Measurements from ENCODE around the gene MB21D2.

MB21D2 gene

DNA sequence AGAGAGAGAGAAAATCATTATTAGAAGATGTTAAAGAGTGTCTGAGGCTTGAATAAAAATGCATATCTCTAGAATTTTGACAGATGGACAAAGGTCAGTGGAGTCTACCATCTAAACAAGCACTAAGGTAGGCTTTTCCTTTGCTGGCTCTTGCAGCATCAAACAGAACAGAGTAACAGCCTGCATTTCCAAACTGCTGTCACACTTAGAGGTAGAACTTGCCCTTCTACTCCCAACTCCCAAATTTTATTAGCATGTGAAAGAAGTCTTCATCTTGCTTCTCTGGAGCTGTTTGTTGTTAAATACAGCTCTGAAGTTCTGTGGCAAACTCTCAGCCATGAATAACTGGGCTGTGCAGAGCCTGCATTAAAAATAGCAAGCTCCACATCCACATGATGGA is 4.1 kb upstream of the MB21D2 start:
- no peak for DNase-seq

DNA sequence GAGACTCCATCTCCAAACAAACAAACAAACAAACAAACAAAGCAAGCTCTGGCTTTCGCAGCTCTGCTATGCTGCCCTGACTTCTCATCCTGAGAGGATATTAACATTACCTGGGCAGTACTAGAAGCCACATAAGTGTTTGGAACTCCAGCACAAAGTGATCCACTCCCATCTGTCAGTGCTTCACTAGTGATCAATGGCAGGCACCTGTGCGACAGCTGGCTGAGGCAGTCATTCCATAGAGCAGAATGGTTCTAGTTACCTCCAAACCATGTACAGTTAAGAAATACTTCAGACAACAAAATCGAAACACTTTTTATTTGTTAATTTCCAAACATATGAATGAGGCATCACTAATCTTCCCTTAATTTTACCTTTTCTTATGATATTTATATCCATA is 2.8 kb upstream of the MB21D2 start:
- DNase-seq: no peak

DNA sequence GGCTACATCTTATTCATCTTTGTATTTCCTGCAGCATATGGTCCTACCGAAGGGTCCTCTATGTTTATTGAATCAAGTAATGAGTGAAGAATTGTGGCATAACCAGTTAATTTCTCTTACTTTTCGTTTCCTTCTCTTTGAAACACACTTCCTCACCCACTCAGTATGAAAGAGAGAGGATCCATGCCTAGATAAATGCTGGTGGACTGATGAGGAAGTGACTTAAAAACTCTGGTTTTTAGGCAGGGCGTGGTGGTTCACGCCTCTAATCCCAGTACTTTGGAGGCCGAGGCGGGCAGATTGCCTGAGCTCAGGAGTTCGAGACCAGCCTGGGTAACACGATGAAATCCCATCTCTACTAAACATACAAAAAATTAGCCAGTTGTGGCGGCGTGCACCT is 2.2 kb upstream of the MB21D2 start:
- no peak for DNase-seq

DNA sequence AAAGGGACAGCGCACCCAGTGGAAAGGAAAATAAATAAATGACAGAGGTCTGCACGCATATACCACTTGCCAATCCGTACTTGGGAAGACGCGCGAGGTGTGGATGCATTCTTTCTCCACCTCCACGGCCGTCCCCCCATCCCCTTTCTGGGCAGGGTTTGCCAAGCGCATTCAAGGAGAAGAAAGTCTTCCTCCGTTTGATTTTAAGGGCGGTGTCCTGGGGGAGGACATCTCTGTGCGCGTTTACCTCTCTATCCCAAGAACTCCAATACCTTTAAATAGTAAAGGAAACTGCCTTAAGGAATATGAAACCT is 576 bp upstream of the MB21D2 start:
- DNase-seq: no peak

DNA sequence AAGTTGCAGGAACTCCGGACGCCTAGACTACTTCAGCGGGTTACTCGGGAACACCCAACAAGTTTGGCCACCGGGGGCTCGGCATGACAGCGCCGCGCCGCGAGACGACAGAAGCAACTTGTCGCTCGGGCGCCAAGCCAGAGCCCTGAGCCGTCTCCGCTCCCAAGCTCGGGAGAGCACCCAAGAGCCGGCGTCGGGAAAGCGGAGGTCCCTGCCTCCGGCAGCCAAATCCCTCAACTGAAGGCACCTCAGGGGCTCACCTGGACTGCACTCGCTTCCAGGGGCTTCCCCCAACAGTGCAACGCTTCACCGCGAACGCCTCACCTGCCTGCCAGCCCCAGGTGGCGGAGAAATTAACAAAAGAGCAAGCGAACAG is 640 bp downstream of the MB21D2 start:
- DNase-seq: peak; percentile 56

DNA sequence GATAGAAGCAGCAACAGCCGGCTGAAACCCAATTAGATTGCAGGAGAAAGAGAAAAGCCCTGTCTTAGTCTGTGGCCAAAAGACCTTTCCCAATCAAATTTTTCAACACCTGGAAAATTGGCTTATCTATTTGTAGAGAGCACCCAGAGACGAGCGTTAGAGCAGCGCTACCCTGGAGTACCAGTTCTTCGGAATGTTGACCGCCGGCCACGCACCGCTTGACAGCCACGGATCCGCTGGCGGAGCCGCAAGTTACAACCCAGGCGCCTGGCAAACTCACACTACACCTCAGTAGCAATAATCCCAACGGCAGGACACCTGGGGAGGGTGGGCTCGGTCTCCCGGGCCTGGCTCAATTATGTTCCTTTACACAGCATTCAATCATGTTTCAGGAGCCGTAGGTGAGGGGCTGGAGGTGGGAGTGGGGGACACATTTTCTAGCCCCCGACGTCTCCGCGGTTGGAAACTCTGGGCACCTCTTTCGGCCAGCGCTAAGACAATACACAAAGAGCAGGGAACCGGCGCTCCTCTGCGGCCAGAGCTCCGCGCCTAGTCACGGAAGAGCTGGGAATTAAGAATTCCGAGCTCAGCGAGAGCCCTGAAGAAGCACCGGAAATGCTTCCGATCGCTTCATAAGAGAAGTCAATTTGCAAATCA is 1.2 kb downstream of the MB21D2 start:
- DNase-seq: no peak

DNA sequence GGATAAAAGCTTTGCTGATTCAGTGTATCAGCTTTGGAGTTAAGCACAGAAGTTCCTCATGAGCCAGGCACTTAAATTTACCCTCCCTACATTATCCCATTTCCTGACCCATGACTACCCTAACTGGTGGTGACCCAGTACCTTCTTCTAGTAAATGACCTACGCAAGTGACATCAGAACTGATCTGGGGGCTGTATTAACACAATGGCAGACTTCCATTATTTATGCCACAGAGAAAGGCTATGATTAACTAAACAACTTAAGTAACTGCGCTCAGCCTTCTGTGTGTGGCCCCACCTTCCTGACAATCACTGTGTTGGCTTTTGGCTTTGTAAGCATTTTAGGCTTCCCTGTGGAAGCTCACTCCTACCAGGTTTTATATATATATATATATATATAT is 1.9 kb downstream of the MB21D2 start:
- no peak for DNase-seq

DNA sequence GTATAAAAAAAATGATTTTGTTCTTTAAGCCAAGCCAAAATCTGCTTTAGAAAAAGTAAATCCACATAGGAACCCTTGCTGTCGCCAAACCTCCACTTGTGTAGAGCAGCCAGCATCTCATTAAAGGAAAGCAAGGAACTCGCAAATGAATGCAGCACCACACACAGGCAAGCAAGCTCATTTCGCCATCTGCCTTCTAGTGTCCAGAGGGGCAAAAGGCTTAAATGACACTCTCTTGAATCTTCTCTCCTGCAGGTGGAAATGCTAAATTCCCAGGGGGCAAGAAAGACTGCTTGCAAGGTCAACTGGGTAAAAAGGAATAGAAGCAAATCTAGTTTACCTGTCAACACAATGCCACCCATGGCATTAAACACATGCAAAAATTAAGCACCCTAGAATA is 2.4 kb downstream of the MB21D2 start:
- DNase-seq: peak; percentile 76

DNA sequence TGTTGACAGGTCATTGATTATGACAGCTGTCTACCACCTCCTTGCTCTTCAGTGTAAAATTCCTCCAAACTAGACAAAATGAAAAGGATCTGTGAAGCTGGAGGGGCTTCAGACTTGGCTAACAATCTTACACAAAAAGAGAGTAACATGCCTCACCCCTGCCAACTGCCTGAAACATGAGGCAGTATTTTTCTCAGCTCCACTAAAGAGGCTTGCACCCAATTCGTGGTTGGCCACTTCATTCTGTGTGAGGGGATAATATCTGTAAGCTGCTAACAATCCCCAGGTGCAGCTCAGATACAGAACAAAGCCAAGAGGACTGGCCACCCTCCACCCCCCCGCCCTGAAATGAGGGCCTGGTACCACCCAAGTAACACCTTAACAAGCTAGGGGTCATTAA is 2.8 kb downstream of the MB21D2 start:
- peak; percentile 64 for DNase-seq

DNA sequence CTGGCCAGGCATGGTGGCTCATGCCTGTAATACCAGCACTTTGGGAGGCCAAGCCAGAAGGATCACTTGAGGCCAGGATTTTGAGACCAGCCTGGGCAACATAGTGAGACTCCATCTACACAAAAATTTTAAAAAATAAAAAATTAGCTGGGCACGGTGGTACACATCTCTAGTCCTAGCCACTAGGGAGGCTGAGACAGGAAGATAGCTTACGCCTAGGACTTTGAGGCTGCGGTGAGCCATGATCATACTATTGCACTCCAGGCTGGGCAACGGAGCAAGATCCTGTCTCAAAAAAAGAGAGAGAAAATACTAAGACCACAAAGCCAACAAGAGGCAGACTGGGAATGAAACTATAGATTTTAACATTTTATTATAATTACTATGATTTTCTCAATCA is 4.1 kb downstream of the MB21D2 start:
- no peak for DNase-seq

DNA sequence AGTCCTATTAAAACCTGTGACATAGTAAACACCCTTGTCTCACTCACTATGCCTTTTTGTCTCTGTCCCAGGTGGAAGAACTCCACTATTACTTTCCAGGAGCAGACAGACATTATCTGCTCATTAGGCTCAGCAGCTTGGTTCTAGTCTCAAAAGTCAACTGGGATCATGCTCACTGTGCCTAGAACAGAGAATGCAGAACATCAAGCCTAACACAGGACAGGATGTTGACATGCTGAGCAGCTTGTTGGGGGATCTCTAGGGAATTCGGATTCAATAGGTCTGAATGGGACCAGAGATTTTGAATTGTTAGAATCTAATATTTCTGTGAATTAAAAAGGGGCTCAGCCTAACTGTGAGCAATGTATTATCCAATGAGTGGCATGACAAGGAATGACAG is 6.4 kb downstream of the MB21D2 start:
- no peak for DNase-seq

DNA sequence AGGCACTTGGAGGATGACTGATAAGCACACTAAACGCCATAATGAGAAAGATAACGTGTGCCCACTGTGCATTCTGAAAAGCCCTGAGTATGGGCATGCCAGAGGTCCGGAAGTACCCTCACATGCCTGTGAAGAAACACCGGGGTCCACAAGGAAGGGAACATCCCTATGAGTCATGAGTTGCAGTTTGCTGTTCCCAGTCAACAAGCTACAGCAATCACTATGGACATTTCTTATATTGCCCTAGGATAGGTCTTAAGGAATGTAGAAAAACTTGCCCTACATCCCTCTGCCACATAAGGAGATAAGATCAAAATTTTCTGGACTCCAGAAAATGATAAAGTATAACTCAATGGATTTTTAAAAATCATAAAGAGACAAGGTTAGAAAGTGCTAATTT is 9.9 kb downstream of the MB21D2 start:
- DNase-seq: no peak

DNA sequence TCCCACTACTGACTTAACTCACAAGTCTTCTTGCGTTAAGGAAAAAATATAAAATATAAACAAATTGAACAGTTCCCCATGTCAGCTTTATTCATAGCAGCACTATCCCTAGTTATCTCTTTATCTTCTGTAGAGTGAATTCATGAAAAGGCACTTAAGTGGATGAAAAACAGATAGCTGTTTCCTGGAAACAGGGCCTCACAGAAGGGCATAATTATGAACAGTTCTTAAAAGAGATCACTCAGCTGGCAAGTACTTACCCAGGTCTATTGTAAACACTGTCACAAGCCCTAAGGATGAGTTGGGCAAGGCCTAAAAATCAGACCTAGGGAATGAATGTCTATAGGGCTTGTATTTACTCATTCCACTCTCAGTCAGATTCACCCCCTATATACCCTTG is 10.7 kb downstream of the MB21D2 start:
- DNase-seq: peak; percentile 49

DNA sequence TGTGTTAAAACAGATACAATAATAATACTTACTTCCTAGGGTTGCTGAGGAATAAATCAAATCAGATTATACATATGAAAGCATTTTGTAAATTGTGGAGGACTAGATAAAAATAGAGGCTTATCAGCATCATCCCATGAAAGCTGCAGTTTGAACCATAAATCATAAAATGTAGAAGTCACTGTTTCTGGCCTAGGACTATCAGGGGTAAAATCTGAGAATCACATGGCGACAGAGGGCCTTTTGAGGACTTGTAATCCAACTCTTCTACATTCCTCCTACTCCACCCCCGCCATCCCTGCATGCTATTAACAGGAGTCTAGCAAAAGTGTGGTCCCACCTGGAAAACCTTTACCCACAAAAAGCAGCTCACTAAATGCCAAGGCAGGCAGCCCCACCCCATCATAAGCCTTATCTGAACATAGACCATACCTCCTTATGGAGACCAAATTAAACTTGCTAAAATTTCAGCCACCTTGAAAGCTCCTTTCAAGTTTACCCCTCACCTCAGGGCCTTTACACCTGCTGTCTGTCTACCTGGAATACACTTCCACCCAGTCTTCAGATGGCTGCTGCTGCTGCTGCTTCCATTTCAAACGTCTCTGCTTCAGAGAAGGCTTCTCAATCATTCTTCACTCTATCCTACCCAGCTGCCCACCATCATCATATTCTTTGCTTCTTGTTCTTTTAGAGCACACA is 11.5 kb downstream of the MB21D2 start:
- DNase-seq: no peak

DNA sequence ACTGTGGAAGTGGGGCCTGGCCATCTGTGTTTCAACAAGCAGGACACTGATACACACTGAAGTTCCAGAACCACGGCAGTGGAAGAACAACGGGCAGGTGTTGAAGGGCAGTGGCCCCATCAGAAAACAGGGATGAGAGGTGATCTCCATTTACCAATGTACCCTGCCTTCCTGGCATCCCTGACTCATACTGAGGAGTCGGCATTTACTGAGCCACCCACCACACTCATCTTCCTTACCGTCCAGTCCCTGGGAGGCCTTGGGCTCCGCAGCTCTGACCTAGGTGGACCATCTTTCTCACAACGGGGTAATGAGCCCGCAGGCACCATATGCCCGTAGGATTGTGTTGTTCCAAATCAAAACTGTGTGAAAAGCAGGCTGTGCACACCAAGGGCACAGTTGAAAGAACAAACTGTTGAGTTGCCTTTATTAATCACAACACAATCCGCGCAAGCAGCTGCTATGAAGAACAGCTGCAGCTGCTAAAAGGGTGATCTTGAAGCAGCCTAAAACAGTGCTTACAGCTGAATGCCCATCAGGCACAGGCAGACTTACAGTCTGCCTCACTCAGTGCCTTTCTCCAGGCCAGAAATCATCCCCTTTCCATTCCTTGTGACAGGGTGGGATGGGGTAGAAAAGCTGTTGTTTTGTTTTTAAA is 12.9 kb downstream of the MB21D2 start:
- DNase-seq: no peak

DNA sequence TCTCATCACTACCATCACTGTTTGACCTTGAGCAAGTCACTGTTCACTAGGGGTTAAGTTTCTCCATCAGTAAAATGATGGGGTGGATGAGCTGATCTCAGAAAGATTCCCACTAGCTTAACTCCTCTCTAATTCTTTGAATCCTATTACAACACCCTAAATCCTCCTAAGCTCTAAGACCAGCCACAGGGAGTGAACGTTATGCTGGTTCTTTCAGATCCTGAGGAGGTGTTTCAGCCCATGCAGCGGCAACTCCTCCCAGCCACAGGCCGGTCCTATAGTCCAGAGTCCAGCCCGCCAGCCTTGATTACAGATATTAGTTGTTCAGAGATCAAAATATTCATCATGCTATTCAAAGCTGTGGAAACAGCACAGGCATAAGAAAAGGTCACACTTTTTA is 15.1 kb downstream of the MB21D2 start:
- no peak for DNase-seq

DNA sequence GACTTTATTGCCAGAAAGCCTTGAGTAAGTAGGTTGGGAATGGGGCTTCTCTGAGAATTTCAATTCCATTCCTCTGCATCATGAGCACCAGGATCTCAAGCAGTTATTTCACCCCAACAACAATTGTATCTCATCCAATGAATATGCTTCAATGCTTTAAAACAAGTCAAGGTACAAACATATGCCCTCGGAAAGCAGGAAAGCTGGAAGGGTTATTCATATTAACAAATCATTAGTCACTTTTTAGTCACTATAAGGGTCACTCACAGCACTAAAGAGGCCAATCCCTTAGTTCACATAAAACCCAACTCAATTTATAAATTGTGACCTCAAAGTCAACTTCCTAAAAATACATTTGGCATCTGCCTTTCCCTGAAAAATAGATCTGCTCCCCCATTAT is 16.2 kb downstream of the MB21D2 start:
- DNase-seq: no peak

DNA sequence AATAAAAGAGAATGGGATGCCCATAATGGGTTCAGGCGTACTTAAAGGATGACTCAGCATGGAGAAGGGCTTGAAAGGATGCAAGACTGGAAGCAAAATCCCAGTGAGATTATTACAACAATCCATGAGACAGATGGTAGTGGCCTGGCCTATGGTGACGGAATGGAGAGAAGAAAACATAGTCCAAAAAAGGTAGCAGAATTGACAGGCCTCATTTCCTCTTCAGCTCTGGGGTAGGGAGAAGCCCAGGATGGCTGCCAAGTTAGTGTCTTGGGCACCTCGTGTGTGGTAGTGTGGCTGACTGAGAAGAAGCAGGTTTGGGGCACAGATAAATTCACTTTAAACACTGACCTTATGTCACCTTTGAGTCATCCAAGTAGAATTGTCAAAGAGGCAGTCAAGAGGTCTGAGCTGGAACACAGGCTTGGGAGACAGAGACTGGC is 18.1 kb downstream of the MB21D2 start:
- no peak for DNase-seq

DNA sequence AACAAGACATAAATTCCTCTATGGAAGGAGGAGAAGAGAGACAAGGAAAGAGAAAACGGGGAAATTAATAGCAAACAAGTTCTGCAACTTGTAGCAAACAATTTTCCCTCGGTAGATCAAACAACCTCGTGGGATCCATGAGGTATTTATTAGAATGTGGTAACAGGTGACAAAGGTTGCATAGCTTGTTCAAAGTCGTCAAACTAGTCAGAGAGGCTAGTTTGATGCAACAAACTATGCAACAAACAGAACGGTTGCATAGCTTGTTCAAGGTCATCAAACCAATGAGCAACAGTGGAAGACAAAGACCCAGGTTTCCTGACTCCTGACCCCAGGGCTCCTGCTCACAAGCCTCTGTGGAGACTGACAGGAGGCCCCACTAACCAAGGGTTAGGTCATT is 20.7 kb downstream of the MB21D2 start:
- DNase-seq: no peak

DNA sequence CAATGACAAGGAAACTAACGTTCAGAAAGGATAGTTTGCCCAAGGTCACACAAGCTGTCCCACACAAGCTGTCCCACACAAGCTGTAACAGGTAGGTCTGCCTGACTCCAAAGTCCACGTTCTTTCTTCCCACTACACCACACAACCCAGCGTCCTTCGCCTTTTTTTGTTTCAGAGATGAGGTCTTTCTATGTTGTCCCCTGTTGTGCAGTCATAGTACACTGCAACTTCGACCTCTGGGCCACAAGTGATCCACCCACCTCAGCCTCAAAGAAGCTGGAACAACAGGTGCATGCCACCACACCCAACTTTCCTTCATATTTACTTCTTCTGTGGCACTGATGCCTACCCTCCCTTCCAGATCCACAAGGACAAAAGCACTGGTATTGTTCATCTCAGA is 21.4 kb downstream of the MB21D2 start:
- no peak for DNase-seq

DNA sequence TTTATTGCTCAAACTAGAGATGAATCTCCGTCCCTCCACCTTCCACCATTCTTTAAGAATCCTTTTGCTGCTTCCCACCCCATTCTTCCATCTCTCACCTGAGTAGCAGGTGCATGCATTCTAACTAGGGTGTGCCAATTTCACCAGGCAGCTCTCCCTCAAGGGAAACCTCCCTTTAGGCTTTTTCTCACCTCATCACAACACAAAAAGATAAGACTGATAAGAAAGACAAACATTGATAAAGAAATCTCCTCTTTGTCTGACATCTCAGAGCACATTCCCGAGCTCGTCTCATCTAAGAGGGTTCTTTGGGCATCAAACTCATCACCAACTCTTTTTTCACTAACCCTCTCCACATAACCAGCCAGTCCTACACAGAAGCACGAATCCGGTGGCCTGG is 23.0 kb downstream of the MB21D2 start:
- DNase-seq: no peak

DNA sequence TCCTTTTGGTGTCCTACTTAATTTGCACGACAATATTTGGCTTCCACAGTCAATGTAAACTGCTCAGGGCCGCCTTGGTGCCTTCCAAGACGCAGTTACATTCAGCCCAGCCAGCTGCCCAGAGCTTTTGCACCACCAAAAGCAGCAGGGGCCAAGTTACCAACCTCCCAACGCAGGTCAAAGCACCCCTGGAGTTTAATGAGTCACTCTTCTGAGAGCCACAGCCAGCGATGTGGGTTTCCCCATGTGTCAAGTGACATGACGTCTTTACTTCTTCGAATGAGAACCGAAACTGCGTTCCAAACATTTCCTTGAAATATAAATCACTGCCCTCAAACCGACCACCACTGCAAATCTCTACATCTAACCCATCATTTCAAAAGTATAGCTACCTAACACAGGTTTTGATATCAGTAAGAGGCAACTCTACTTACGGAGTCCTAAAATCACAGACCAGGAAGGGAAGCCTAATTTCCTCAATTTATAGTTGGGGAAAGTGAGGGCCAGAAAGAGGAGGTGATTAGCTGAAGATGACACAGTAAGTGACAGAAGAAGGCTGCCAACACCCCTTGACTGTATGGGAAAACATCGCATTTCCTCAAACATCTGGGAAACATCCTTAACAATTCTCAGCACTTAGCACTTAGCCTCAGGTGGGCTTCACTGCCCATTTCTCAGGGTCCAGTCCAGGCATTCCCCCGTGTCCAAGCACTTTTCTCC is 24.5 kb downstream of the MB21D2 start:
- no peak for DNase-seq

DNA sequence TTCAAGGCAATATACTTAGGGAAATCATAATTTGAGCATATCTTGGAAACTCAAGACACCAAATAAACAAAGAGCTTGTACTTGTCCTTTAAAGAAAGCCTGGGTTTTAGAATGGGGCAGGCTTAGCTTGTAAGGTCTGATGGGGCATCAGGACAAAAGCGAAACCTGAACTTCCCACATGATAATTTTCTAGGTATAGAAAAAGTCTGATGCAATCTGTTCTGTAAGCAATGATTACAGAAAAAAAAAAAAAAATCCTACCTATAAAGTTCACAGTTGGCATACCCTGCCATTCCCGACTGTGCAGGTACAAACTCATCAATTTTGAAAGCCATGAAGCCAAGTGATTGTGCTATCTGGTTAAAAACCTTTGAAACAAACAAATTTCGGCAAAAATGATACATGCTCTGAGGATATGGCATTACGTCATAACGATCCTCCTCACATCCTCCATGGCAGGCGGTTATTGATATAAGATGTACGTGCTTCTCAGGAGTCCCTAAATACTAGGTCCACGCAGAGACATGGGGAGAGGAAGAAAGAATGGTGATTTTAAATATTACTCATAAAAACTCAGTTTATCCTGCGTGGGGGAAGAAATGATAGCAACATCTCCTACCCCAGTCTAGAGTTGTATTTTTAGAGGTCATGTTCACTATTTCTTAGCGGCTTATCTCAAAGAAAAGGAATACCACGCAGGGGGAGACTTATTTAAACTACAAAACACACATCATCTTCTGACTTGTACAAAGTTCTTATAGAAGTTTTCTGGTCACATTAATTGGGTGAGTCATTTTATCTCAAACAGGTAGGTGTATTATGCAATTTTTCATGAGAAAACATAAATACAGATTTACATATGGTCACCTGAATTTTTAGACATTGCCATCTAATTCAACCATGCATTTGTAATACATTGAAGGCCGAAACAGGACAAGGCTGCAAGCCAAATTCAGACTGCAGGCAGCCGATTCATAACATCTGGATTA is 27.0 kb downstream of the MB21D2 start:
- DNase-seq: no peak

Data from NCI-H1436 (cell line).